ENCODE measurements around the gene DRAP1.

Gene DRAP1

GRCh38 chr11:65879617-65880016 is 39.6 kb upstream of the DRAP1 start, which contains the start of gene CTSW:
Gene CTSW, plus strand, starts transcription at chr11:65879837. Its CDS starts 18 bp downstream, at chr11:65879855.
- no peaks in the 10 kb centered on the region for H3K27me3 ChIP-seq (ENCODE audit: insufficient read depth, poor library complexity, severe bottlenecking)
- no peak within 1 kb of the TSS for H3K4me3 ChIP-seq (replicated peaks; ENCODE audit: insufficient read depth, low read length)

GRCh38 chr11:65880027-65880426 is 39.2 kb upstream of the DRAP1 start:
- Histone ChIP-seq H3K27me3 (ENCODE audit: insufficient read depth, poor library complexity, severe bottlenecking) (no peaks in the 10 kb centered on the region), H3K4me3 (replicated peaks; ENCODE audit: insufficient read depth, low read length) (no peak overlapping the region), H3K27ac (replicated peaks) (no peak overlapping the region)
- TF ChIP-seq GABPA (IDR thresholded peaks at IDR 0.05; ENCODE audit: low read depth), result no peak
- TF ChIP-seq, protein P1, sequence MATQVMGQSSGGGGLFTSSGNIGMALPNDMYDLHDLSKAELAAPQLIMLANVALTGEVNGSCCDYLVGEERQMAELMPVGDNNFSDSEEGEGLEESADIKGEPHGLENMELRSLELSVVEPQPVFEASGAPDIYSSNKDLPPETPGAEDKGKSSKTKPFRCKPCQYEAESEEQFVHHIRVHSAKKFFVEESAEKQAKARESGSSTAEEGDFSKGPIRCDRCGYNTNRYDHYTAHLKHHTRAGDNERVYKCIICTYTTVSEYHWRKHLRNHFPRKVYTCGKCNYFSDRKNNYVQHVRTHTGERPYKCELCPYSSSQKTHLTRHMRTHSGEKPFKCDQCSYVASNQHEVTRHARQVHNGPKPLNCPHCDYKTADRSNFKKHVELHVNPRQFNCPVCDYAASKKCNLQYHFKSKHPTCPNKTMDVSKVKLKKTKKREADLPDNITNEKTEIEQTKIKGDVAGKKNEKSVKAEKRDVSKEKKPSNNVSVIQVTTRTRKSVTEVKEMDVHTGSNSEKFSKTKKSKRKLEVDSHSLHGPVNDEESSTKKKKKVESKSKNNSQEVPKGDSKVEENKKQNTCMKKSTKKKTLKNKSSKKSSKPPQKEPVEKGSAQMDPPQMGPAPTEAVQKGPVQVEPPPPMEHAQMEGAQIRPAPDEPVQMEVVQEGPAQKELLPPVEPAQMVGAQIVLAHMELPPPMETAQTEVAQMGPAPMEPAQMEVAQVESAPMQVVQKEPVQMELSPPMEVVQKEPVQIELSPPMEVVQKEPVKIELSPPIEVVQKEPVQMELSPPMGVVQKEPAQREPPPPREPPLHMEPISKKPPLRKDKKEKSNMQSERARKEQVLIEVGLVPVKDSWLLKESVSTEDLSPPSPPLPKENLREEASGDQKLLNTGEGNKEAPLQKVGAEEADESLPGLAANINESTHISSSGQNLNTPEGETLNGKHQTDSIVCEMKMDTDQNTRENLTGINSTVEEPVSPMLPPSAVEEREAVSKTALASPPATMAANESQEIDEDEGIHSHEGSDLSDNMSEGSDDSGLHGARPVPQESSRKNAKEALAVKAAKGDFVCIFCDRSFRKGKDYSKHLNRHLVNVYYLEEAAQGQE (IDR thresholded peaks at IDR 0.05; ENCODE audit: insufficient replicate concordance, low read depth), result no peak
- no peak for TF ChIP-seq CTCF (IDR thresholded peaks at IDR 0.05; ENCODE audit: insufficient read depth, low read length)
- TF ChIP-seq SPI1 (IDR thresholded peaks at IDR 0.05; ENCODE audit: borderline replicate concordance, low read depth), result no peak
- TF ChIP-seq POLR2AphosphoS5 (IDR thresholded peaks at IDR 0.05; ENCODE audit: low read depth), result no peak
- no peak for DNase-seq (ENCODE audit: low read depth in 1 of 2, low spot score in 1 of 2)

More at GRCh38 chr11:65879617-65880016, 39.6 kb upstream of the DRAP1 start, which contains the start of gene CTSW:
- H3K27ac ChIP-seq (replicated peaks), result no peak within 1 kb of the TSS
- TF ChIP-seq CTCF (IDR thresholded peaks at IDR 0.05; ENCODE audit: insufficient read depth, low read length), result no peak
- TF ChIP-seq, protein P1 (IDR thresholded peaks at IDR 0.05; ENCODE audit: insufficient replicate concordance, low read depth), result no peak
- no peak for TF ChIP-seq SPI1 (IDR thresholded peaks at IDR 0.05; ENCODE audit: borderline replicate concordance, low read depth)
- TF ChIP-seq GABPA (IDR thresholded peaks at IDR 0.05; ENCODE audit: low read depth), result no peak
- DNase-seq (ENCODE audit: low read depth in 1 of 2, low spot score in 1 of 2), result no peak

GRCh38 chr11:65880844-65881421 is 38.3 kb upstream of the DRAP1 start:
- TF ChIP-seq POLR2AphosphoS5 (IDR thresholded peaks at IDR 0.05; ENCODE audit: low read depth), result no peak
- TF ChIP-seq, protein P1 (IDR thresholded peaks at IDR 0.05; ENCODE audit: insufficient replicate concordance, low read depth), result no peak
- TF ChIP-seq SPI1 (IDR thresholded peaks at IDR 0.05; ENCODE audit: borderline replicate concordance, low read depth), result no peak
- Histone ChIP-seq H3K27me3 (ENCODE audit: insufficient read depth, poor library complexity, severe bottlenecking) (no peaks in the 10 kb centered on the region), H3K27ac (replicated peaks) (no peak overlapping the region), H3K4me3 (replicated peaks; ENCODE audit: insufficient read depth, low read length) (no peak overlapping the region)
- DNase-seq (ENCODE audit: low read depth in 1 of 2, low spot score in 1 of 2), result no peak
